CD4-positive, alpha-beta T cell treated with Interleukin-6 at 100 ng/mL for 8 hours (primary cell): ENCODE data around the gene MYZAP.
"Not testable (repeated sequence)": the region's sequence is repeated elsewhere in the genome, so short reads cannot be mapped to it uniquely, and the experiment has no call there.

Source experiments
- DNase-seq: peaks from one replicate; pipeline ENCODE4 v3.0.0-alpha.2; 2020; ENCODE audit warnings: mixed read lengths, low spot score

Gene MYZAP

GRCh38 chr15:57595011-57595866 lies 3.5 kb downstream of the MYZAP start:
- no peak for DNase-seq

DNA sequence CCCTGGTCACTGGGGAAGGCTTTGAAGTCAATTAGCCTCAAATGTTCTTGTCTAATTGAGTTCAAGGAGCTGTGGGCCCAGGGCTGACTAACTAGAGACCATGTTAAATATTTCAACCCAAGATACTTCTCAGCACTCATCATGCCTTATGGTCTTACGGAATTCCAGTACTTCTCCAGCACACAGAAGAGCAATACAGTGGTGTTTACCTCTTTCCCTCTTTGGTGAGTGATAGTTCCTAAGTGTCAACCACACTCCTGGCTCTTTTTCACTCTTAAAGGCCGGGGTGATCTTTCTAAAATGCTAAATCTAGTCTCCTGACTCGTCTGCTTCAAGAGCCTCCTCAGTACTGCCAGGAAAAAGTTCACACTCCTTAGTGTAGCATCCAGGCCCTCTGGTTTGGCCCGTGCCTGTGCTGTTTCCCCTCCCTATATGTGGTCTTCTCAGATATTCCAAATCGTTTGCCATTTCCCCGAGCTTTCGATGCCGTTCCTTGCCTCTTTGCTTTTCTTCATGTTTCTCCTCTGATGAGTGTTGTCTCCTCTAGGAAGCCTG lies 4.7 kb downstream of the MYZAP start:
- no peak for DNase-seq

DNA sequence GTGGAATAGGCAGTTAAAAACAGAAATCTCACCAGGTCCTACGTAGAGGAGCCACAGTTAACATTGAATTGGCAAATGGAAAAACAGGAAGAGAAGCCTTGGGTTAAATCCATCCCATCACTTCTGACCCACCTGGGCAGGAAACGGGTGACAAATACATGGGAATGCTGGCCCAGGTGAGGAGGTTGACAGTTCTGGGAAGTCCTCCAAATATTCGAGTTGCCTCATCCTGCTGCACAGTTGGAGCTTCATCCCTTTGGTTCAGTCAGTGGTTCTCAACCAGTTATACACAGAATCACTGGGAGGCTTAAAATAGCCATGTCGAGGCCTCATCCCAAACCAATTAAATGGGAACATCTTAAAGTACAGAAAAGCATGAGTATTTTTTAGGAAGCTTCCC lies 5.3 kb downstream of the MYZAP start:
- no peak for DNase-seq

DNA sequence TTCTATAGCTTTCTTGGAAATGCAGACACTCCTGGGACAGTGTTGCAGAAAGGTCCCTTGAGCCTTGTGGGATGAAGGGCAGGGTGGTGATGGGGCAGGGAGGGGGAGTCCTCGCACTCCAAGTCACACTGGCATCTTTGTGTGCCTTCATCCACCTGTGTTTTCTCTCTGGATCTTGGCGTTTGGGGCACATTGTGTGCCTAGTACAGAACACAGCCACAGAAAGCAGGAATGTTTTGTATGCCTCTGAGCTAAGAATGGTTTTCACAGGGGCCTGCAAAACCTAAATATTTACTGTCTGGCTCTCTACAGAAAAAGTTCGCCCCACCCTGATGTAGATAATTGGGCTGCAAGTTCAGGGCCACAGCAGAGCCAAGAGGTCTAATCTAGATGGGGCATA lies 5.7 kb downstream of the MYZAP start:
- no peak for DNase-seq

DNA sequence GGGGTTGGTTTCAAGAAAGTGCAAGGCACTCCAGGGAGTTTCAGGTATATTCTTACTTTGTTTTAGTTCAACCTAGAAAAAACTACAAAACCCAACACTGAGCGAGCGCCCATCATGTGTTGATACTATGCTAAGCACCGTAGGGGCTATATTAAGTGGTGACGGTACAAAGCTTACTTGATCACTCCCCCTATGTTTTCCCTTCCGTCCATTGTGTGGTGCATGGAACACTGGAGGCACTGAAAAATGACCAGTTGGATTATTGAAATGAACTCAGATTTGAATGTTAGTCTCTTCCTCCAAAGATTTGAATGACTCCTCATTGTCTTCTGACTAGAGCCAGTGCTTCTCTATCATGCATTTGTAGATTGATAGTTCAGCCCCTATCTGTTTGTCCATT lies 6.6 kb downstream of the MYZAP start:
- DNase-seq = no peak

DNA sequence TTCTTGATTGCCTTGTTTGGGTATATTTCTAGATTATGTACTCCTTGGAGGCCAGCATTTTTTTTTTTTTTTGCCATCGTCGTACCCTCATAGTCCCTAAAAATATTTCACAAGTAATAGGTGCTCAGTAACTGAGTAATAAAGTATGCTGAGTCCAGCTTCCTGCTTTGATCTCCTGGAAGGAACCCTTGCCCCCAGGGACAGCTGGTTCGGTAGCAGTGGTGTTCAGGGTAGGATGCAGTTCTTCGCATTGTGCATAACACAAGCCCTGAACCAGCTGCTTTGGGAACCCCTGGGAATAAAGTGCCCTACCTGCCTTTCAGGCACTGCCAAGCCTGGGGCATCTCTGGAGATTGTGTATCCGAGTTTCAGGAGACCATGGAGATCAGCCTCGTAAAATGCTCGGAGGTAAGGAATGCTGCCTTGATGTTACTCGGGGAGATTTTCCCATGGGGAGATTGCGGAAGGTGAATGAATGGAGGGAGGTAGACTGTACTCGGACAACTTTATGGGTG lies 7.6 kb downstream of the MYZAP start:
- DNase-seq = no peak

- DNase-seq = no peak
Observed at GRCh38 chr15:57600197-57600596, 8.5 kb downstream of the MYZAP start.

DNA sequence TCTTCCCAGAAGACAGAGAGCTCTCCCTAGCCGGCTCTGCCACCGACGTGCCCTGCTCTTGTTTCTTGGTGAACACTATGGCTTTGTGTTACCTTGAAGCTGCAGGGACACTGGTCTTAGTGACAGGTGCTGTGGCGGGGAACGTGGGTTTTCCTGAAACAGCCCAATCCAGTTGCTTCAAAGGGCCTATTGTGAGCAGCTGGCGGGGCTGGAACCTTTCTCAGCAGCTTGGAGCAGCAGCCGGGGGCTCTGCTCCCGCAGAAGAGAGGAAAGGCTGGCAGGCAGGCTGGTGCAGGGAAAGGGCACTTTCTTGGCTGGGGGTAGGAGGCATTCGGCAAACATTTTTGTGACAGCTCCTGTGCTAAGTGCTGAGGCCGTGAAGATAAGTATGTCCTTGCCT lies 12.8 kb downstream of the MYZAP start:
- DNase-seq = no peak

GRCh38 chr15:57605491-57605890 lies 13.8 kb downstream of the MYZAP start:
- DNase-seq = no peak

DNA sequence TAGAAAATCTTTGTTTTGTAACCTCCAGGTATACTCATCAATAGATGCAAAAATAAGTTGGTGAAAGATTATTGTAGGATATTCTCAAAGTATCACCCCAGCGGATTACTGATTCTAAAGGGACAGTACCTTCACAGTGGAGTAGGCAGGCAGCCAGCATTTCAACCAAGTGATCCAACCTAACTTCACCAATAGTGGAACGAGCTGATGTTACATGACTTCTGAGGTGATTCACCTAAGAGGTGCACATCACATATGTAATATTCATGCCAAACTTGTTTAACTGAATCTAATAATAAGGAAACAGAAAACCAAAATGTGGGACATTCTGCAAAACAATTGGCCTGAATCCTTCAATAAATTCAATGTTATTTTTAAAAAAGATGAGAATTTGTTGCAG lies 14.3 kb downstream of the MYZAP start:
- DNase-seq = no peak

GRCh38 chr15:57606816-57607215 lies 15.1 kb downstream of the MYZAP start:
- DNase-seq = no peak

- no peak for DNase-seq
Observed at GRCh38 chr15:57607570-57608000, 15.9 kb downstream of the MYZAP start.

DNA sequence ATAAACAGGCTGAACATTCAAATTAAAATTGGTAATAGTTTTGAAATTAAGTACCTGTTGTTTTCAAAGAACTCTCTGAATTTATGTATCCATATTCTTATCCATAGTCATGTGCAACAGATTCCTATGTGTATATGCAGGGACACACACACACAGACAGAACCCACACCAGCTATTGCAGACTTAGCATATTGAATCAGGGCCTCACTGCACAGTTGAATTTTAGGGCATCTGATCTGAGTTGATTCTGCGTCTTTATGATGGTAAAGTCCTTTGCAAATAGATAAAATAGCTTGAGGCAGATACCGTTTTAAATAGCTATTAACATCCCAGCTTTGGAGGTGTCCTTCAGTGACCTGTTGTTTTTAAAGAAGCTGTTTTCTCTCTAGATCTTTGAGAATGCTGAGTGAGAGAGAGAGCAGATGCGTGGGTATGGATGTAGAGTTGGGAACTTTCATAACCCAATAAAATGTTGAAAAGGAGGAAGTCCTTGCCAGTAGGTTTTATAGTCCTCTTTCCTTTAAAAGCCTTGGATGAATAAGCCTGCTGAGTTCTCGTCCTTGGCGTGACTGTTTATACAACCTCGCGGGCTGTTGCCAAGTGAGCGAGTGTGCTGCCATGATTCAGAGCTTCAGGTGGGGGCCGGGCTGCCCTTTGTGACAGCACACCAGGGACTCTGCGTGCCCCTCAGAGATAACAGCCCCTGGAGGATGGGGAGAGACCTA lies 18.3 kb downstream of the MYZAP start:
- DNase-seq = no peak

- DNase-seq = no peak
Observed at GRCh38 chr15:57611123-57611522, 19.4 kb downstream of the MYZAP start.

DNA sequence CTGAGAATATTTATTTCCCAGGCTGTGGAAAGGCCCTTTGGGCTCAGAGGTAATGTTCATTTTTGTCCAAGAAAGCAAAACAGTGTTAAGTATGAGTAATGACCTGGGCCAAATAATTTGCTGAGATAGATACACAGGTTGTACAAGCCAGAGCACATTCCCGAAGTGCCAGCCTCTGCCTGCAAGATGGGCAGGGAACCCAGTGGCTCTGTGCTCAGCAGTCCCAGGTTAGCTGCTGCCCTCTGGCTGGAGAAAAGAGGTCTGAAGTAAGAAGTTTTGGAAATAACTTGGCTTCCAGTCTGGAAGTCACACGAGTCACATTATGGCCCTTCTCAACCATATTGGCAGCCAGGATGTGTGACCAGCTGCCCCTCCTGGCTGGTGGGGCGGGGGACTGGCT lies 20.2 kb downstream of the MYZAP start:
- DNase-seq = no peak

DNA sequence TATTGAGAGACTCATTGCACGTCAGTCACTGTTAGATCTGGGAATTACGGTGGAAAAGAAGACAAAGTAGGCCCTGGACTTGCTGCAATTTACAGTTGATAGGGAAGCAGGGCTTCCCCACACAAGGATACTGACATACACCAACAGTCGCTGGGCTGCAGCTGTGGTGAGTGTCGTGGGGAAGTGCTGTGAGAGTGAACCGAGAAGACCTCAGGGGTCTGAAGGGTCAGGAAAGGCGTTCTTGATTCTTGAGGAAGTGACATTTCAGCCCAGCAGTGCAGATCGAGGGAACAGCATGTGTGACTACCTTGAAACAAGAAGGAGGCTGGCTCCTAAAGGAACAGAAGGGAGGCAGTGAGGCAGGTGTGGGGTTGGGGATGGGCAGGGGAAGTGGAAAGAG lies 22.5 kb downstream of the MYZAP start:
- DNase-seq = no peak

DNA sequence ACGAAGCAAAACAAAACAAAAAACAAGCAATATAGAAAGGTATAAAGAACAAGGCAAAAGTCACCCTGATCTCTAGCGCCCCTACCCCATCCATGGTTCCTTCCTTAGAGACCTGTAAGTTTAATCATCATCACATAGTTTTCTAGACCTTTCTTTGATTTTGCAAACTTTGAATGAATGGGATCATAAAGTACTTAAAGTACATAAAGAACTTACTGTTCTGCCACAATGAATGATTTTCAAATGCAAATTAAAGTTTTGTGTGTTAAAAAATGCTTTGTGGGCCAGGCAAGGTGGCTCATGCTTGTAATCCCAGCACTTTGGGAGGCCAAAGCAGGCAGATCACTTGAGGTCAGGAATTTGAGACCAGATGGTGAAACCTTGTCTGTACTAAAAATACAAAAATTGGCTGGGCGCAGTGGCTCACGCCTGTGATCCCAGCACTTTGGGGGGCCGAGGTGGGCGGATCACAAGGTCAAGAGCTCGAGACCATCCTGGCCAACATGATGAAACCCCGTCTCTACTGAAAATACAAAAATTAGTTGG lies 24.3 kb downstream of the MYZAP start:
- not testable (repeated sequence) for DNase-seq

GRCh38 chr15:57618325-57618724 lies 26.6 kb downstream of the MYZAP start:
- DNase-seq = no peak

DNA sequence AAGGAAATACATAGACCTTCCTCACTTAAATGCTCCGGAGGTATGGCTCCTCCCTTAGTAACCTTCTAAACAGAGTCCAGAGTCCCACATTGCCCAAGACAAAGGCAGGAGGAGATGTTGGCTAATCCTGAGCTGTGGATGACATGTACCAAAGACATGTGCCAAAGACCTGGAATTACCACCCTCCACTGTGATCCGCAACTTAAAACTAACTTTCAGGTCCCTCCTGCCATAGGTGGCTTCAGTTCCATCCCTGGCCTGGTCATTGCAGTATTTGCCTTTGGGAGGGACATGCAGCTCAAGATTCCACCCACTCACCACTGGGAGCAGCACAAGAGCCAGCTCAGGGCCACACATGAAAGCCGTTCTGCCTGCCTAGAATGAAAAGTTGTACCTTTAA lies 28.0 kb downstream of the MYZAP start:
- no peak for DNase-seq

GRCh38 chr15:57624730-57625129 lies 33.0 kb downstream of the MYZAP start:
- DNase-seq = no peak

DNA sequence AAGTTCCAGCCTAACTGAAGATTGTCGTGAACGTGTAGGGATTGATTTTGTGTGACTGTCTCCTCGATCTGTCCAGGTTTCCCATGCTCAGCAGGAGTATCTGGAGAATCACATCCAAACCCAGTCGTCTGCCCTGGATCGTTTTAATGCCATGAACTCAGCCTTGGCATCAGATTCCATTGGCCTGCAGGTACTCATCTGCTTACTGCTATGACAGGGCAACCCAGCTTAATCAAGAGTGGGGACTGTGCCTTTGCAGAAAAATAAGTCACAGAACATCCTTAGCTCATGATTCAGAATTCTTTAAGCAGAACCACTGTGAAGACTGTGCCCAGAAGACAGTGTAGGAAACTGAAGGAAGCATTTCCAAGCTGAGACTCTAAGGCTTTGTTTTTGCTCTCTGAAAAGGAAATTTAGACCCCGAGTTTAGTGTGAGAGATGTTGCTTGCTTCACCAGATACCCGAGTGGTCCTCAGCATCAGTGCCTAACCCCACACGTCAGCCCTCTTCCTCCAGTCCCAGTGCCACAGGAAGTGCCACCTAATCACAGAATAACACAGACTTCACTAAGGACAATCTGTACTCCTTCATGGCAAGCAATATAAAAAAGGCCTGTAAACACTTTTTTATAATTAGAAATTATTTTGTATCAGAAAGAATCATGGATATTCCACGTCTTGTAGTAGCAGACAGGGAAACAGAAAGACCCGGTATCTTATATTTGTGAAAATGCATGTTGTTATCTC lies 34.2 kb downstream of the MYZAP start:
- no peak for DNase-seq
